ENCODE measurements around the gene CCDC184.

Gene CCDC184

GRCh38 chr12:48179466-48179865, 4.0 kb upstream of the CCDC184 start:
- no peak for DNase-seq (ENCODE audit: low read depth)

- no peak for DNase-seq (ENCODE audit: low read depth)
Observed at GRCh38 chr12:48180424-48180823, 3.0 kb upstream of the CCDC184 start.

GRCh38 chr12:48180857-48181495, 2.5 kb upstream of the CCDC184 start:
- DNase-seq (ENCODE audit: low read depth) = no peak

DNA sequence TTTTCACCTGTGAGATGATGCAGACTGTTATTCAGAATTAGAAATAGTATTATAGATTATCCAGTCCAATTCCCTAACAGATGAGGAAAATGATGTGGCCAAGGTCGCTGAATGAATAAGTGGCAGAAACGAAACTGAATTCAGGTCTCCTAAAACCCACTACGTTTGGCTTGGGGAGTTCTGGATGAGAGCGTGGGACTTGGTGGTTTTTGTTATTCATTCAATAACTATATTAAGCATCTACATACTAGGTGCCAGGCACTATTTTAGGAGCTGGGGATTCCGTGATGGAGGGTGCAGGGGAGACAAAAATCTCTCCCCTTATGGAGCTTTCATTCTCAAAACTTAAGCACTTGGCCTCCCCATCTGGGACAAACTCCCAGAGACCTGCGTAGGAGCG, 813 bp upstream of the CCDC184 start:
- DNase-seq (ENCODE audit: low read depth) = no peak

DNA sequence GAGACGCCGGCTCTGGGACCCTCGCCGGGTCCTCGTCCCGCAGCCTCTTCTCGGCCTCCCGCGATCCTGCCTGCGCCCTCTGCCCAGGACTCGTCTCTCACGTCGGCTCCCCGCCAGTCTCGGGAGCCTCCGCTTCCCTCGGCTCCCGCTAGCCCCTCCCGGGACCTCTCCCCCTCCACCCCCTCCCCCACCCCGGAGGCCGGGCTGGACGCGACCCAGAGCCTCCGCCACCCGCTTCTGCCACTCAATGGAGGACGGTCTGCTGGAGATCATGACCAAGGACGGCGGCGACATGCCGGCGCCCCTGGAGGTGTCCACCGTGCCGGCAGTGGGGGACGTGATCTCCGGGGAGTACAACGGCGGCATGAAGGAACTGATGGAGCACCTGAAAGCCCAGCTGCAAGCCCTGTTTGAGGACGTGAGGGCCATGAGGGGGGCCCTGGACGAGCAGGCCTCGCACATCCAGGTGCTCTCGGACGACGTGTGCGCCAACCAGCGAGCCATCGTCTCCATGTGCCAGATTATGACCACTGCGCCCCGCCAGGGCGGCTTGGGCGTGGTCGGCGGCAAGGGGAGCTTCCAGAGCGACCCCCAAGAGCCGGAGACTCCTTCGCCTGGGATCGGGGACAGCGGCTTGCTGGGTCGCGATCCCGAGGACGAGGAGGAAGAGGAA, 568 bp downstream of the CCDC184 start:
- DNase-seq (ENCODE audit: low read depth) = no peak

DNA sequence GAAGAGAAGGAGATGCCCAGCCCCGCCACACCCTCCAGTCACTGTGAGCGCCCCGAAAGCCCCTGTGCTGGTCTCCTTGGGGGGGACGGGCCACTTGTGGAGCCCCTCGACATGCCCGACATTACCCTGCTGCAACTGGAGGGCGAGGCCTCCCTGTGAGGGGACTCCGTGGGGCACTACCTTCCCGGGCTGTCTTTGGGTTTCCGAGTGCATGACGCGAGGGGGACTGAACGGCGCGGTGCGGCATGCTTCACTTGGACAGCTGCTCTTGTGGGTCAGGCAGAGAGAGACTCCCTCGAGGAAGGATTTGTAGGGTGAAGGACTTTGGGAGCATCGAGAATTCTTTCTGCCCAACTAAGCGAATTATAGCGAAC, 1.1 kb downstream of the CCDC184 start:
- no peak for DNase-seq (ENCODE audit: low read depth)

- no peak for DNase-seq (ENCODE audit: low read depth)
Observed at GRCh38 chr12:48185181-48185919, 1.9 kb downstream of the CCDC184 start.

DNA sequence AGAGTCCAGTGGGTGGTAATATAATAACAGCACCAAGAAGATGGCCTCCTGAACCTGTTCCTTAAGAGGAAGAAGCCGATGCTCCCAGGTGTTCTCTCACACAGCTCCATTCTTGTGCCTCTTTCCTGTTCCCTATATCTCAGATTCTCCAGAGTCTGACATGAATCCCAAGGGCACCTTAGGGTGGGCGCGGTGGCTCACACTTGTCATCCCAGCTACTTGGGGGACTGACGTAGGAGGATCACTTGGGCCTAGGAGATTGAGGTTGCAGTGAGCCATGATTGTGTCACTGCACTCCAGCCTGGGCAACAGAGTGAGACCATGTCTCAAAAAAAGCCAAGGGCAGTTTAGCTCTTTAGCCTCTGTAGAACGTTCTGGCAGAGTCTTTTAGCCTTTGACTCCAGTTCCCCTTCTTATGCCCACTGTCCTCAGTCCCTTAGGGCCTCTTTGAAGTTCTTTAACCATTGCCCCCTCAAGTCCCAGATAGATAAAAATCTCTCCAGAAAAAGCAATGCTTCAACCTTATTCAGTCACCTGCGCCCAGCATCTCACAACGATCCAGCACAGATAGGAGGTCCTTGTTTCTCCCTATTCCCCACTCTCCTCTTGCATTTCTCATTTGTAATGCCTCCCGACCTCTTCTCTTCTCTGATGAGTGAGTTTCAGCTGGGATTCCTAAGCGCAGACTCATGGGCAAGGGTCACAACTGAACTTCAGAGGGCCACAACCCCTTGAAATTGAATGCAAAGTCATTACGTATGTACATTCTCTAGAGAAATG, 4.7 kb downstream of the CCDC184 start:
- no peak for DNase-seq (ENCODE audit: low read depth)

GRCh38 chr12:48189331-48190125, 6.1 kb downstream of the CCDC184 start:
- peak; percentile 61 for DNase-seq (ENCODE audit: low read depth)

DNA sequence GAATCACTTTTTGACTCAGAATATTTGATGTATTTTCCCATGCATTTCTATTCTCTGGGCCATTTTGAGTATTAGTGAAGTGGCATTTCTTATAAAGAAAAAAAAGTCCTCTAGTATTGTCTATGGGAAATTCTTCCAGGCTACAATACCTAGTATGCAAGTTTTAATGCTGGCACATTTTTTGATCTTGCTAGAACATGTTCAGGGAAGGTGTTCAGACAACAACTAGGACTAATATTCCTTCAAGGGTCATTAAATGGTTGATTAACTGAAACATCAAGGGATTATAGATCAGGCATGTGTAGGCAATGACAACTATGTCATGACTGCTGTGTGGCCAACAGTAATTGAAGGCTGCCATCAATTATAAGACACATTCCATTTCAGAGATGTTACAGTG, 7.7 kb downstream of the CCDC184 start:
- DNase-seq (ENCODE audit: low read depth) = no peak

GRCh38 chr12:48192861-48193260, 9.4 kb downstream of the CCDC184 start:
- DNase-seq (ENCODE audit: low read depth) = no peak

DNA sequence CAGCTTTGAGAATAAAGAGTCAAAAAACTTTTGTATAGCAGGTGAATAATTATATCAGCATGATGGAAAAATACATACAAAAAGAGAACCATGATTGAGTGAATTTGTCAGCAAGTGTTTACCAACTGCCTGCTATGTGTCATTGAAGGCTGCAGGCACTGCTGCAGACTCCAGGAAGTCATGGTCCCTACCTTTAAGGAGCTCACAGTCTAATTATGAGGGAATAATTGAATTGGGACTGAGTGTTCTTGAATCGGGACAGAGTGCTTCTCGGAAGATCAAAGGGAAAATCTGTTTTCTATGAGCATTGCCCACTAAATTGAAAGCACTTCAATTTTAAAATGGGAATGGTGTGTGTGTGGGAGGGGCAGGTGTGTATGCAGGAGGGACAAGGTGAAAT, 10.2 kb downstream of the CCDC184 start:
- no peak for DNase-seq (ENCODE audit: low read depth)

DNA sequence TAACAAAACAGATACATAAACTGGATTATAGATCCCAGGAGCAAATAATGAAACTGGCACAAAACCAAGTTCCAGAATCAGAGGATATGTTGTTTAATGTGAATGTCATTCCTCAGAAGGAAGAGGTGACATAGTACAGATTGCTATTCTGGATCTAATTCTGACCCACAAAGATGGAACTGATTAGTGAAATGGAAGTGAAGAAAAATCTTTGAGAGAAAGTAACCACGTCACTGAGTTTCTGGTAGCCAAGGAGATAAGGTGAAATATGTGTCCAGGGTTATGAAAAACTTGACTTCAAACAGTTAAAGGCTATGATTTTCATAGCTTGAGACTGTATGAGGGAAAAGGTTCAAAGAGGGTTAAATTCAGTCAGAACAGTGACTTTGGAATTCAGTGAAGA, 11.4 kb downstream of the CCDC184 start:
- DNase-seq (ENCODE audit: low read depth) = no peak

- no peak for DNase-seq (ENCODE audit: low read depth)
Observed at GRCh38 chr12:48197549-48197970, 14.1 kb downstream of the CCDC184 start.

GRCh38 chr12:48197971-48198671, 14.7 kb downstream of the CCDC184 start:
- DNase-seq (ENCODE audit: low read depth) = peak; percentile 80

DNA sequence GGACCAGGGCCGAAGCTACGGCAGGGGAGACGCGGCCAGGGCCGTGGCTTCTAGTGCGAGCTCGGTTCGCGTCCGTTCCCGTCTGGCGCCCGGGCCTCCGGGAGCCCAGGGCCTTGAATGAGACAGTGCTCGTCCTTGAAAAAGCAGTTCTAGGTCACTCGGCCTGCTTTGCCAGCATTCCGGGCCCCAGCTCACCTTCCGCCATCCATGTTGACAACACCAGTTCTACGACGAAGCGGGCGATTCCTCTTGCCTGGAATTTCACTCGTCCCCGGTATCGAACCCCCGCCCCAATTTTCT, 15.2 kb downstream of the CCDC184 start:
- no peak for DNase-seq (ENCODE audit: low read depth)

- DNase-seq (ENCODE audit: low read depth) = no peak
Observed at GRCh38 chr12:48198985-48199384, 15.5 kb downstream of the CCDC184 start.

- no peak for DNase-seq (ENCODE audit: low read depth)
Observed at GRCh38 chr12:48199774-48200221, 16.4 kb downstream of the CCDC184 start.

- no peak for DNase-seq (ENCODE audit: low read depth)
Observed at GRCh38 chr12:48201091-48201490, 17.6 kb downstream of the CCDC184 start.

DNA sequence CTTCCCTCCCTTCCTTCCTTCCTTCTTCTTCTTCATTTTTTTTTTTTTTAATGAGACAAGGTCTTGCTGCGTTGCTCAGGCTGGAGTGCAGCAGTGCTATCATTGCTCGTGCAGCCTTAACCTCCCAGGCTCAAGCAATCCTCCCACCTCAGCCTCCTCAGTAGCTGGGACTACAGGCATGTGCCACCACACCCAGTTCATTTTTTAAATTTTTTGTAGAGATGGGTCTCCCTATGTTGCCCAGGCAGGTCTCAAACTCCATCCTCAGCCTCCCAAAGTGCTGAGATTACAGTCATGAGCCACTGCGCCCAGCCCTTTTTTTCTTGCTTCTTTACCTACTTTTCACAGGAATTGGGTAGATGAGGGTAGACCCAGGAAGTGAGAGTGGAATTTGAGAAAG, 18.1 kb downstream of the CCDC184 start:
- DNase-seq (ENCODE audit: low read depth) = no peak

GRCh38 chr12:48202766-48203165, 19.3 kb downstream of the CCDC184 start:
- DNase-seq (ENCODE audit: low read depth) = no peak

All from stimulated activated CD8-positive, alpha-beta memory T cell treated with anti-CD3 and anti-CD28 coated beads, Interleukin-15, amount 100 ng/mL, for 1 hour (primary cell).